Gastrocnemius medialis (tissue), 4 donors: ENCODE measurements around the gene SGIP1.

ENCODE experiments used
- POLR2A ChIP-seq, 2 donors: fragments of 450-650 bp; IDR thresholded peaks; one replicate each; pipeline ENCODE4 v1.6.1; 2017; ENCODE audit warnings: antibody characterized with exemption in 2 of 2, mild to moderate bottlenecking in 2 of 2, moderate library complexity in 2 of 2
- TF ChIP-seq, protein P1 (sequence below), 5 experiments: fragments of 450-650 bp in 3 of 5; fragments of 200-600 bp in 2 of 5; sonication (generic) in 2 of 5; IDR thresholded peaks in 4 of 5; conservative IDR thresholded peaks in 1 of 5; 1 replicate in 4 of 5; 2 replicates in 1 of 5; pipeline ENCODE4 v1.5.1; 2016 to 2019; ENCODE audit warnings: antibody characterized with exemption in 5 of 5, mild to moderate bottlenecking in 3 of 5, moderate library complexity in 3 of 5

DNA sequence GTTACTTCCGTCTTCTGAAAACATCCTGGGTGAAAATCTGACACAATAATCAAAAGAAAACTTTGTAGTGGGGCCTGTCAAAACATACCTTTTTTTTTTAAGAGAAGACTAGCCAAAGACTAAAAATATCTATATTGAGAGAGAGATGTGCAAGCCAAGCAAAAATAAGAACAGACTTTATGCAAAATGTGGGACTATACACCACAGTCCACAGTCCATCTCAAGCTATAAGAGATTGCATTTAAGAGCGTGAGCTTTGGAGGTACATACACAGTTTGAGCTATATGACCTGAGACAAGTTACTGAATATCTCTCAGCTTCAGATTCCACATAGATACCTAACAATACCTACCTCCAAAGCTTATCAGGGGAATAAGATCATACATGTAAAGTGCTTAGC is 153.4 kb downstream of the SGIP1 start:
- TF ChIP-seq, protein P1, sequence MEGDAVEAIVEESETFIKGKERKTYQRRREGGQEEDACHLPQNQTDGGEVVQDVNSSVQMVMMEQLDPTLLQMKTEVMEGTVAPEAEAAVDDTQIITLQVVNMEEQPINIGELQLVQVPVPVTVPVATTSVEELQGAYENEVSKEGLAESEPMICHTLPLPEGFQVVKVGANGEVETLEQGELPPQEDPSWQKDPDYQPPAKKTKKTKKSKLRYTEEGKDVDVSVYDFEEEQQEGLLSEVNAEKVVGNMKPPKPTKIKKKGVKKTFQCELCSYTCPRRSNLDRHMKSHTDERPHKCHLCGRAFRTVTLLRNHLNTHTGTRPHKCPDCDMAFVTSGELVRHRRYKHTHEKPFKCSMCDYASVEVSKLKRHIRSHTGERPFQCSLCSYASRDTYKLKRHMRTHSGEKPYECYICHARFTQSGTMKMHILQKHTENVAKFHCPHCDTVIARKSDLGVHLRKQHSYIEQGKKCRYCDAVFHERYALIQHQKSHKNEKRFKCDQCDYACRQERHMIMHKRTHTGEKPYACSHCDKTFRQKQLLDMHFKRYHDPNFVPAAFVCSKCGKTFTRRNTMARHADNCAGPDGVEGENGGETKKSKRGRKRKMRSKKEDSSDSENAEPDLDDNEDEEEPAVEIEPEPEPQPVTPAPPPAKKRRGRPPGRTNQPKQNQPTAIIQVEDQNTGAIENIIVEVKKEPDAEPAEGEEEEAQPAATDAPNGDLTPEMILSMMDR (IDR thresholded peaks at IDR 0.05 in 4 of 5, conservative IDR thresholded peaks at IDR 0.05 in 1 of 5), result no peak
- no peak for TF ChIP-seq POLR2A (IDR thresholded peaks at IDR 0.05)
